Activated T-helper 9 cell treated with anti-CD3 and anti-CD28 coated beads, Interleukin-2, amount 50 U/mL, for 16 hours (primary cell): ENCODE measurements around the gene GLP1R.

ENCODE experiments used
- DNase-seq: peaks from one replicate; pipeline ENCODE4 v3.0.0-alpha.2; 2020; ENCODE audit warnings: low read depth

GLP1R gene

DNA sequence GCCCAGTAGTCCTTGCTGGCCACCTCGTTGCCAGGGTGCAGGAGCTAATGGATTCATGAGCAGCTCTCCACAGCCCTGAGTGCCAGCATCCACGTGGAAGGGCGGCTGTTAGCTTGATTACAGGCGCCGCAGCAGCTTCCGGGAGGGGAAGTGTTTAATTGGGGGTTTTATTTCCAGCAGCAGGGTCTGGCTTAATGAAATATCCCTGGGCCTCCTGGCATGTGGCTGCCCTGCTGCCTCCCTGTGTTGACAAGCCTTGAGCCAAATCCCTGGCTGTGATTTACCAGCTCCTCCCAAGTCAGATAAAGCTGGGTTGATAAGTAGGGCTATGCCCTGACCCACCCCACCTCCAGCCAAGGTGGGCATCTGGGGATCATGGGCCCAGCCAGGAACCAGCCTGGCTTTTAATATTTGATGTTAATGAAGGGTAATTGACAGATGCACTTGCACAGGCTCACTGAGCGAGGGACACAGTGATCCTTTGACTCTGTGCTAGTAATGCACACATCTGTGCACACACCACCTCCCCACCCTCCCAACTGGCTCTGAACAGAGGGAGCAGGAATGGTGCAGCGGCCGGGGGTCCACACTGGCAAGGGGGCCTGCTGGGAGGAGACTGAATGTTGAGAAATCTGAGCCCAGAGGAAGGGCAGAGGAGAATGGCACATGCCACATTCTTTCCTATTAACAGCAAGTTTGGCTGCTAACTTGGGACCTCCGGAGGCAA, 13.6 kb downstream of the GLP1R start:
- DNase-seq, result no peak

DNA sequence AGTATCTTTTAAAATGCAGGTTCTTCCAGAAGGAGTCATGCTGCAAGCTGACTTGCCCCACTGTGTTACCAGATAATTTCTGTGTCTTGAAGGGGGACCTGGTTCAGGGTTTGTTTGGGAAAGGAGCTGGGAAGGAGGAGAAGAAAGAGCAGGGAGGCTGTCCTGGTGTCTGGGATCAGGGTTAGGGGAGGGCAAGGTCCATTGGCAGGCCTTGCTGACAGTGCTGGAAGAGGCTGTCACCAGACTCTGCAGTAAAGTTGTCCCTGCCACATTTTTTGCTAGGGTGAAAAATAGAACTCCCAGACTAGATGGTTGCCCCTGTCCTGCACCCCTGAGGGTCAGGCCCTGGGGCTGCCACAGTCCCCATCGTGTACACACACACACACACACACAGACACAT, 14.9 kb downstream of the GLP1R start:
- no peak for DNase-seq

DNA sequence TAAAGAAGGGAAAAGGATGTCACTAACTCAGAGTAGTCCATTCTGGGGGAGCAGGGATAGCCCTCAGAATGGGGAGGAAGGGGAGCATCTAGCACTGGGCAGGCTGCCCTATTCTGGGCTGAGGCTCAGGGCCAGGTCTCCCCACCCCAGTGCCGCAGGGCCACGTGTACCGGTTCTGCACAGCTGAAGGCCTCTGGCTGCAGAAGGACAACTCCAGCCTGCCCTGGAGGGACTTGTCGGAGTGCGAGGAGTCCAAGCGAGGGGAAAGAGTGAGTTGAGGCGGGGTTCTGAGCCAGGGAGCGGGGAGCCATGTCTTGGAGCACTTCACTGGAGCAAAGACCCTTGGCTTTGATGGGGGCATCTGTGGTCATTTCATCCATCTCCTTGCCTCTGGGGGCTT, 17.0 kb downstream of the GLP1R start:
- DNase-seq, result no peak

DNA sequence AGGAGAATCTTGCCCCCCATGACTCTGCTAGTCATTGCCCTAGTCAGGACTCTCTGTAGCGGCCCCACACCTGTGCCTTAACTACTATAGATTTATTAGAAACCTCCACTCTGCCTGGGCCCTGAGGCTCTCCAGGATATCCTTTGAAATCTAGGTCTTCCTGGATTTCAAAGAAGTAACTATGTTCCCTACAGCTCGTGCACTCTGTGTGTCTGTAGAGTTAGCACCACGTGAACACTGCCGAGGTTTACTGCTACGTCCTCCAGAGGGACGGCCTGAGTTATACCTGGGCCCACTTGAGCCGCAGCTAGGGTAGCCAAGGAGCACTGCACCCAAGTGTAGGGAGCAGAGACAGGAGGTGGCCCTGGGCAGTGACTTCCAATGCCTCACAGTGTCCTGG, 19.8 kb downstream of the GLP1R start:
- DNase-seq, result no peak

DNA sequence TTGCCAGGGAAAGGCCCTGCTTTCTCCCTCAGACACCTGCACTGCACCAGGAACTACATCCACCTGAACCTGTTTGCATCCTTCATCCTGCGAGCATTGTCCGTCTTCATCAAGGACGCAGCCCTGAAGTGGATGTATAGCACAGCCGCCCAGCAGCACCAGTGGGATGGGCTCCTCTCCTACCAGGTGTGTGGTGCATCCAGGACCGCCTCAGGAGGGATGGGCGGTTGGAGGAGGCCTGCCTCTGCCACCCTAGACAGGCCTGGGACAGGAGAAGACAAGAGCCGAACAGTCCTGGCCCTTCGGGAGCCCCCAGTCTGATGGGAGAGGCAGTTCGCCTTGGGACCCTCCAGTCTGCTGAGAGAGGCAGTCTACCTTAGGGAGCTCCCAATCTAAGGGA, 24.2 kb downstream of the GLP1R start:
- no peak for DNase-seq

DNA sequence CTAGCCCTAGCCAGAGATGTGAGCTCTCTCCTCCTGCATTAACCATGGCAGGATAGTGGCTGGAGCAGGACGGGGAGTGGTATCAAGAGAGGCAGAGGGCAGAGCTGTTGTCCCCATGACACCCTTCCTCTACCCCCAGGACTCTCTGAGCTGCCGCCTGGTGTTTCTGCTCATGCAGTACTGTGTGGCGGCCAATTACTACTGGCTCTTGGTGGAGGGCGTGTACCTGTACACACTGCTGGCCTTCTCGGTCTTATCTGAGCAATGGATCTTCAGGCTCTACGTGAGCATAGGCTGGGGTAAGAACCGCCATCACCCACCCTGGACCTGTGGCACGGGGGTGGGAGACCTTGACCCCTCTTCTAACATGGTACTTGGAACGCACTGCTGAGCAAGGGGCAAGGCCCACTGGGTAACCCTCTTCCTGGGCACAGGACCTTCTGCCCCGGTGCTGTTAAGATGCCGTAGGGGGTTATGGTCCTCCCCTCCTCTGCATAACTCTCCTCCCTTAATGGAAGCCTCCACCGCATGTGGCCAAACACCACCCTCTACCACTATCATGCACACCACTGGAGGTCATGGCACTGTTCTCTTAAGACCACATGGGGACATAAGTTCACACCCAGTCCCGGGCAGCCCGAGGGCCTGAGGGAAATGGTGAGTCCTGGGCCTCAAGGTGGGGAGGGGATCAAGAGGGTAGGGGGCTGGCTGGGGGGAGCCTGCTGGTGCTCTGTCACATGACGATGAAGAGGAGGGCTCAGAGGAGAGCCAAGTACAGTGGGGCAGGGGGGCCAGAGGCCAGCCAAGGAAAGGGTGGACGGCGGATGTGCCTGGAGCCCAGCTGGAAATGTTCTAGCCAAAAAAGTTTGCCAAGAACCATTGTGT, 25.1 kb downstream of the GLP1R start:
- DNase-seq, result no peak

DNA sequence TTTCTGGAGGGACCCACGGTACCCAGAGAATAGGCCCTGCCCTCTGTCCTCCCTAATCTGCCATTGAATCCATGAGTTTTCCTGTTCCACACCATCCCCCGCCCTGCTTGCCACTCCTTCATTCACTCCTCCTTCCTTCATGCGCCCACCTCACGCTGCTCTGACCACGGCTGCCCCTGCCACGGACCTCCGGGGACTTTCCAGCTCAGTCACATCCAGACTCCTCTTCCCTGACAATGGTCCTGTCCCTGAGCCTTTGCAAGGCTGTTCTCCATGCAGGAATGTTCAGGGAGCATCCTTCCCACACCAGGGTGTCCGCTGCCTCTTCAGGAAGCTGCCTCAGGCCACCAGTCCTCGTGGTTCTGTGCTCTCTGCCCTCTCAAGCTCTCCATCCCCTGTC, 25.9 kb downstream of the GLP1R start:
- DNase-seq, result no peak

DNA sequence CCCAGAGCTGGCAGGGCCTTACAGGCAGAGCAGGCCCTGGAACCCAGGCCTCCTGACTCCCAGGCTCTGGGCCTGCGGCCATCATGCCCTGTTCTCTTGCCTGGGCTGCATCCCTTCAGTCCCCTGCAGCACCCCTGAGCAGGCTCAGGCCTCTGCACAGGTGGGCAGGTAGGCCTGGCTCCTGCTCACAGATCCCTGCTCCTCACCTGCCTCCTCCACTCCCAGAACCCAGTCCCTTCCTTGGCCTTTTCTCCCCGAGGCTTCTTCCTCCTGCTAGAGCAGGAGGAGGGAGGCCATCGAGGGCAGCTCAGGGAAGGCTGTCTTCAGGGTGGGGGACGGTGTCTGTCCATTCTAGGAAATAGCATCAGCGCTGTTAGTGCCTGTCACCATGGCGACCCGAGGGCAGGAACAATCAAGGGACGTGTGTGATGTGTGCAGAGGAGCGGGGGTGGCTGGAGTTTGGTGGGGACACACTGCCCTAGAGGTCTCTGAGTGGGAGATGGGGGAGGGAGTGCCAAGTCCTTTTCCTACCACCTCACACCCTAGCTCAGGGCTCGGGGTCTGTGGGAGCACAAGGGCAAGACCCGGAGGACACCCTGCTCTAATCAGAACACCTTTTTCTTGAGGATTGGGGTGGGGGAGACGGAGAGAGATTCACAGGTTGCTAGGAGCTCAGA, 26.6 kb downstream of the GLP1R start:
- no peak for DNase-seq

DNA sequence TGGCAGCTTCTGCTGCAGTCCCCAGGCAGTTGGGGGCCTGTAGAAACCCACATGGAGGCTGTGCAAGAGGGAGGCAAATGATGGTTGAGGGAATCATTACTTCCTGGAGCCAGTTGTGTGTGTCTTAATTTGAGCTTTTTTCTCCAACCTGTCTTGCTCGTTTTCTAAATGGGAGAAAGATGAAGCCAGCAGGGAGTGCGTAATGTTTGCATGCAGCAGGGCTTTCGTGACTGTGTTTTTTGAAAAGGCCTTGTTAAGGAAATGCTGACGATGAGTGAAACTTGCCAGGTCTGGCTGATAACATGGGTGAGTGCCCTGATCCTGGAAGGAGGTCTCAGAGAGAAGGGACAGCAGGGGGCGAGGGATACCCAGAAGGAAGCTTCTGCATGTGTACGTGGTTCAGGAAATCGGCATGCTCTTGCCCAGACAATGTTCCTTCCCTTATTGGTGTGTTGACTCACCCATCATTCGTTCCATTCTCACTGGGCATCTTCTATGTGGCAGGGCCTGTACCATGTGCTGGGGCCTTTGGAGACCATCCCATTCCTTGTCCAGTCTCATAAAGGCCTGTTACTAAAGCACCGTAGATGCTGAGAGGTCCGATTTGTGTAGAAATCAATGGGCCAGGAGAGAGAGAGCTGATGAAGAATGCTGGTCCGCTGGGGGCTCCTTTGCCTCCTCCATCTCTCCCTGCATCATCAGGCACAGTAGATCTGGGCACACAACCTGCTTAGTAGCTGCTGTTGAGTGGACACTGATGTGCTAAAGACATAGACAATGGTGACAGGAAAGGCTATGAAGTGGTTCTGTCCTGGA, 27.4 kb downstream of the GLP1R start:
- no peak for DNase-seq

DNA sequence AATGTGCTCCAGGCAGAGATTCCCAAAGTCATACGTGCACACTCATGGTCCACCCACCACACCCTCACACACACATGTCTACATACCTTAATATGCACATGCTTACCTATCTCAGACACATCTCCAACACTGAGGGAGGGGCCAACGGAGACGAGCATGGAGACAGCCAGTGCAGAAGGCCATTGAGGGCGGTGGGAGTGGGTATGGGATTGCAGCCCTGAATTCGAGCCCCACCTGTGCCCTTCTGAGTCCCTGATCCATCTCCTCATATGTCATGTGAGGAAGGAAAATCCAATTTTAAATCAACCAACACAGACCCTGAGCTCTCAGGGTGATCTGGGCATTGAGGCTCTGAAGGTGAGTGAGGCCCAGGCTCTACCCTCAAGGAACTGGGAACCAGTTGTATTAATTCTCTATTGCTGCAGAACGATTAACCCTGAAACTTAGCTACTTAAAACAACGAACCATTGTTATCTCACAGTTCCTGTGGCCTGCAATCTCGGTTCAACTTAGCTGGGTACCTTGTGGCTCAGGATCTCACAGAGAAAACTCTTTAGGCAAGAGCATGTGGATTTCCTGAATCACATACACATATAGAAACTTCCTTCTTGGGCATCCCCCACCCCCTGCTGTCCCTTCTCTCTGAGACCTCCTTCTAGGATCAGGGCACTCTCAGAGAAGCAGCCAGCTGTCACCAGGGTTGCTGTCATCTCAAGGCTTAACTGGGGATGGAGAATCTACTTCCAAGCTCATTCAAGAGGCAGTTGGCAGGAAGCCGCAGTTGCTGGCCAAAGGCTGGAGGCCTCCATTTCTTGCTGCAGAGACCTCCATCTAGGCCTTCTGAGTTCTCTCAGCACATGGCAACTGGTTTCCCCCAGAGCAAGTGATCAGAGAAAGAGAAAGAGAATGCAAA, 28.3 kb downstream of the GLP1R start:
- no peak for DNase-seq

DNA sequence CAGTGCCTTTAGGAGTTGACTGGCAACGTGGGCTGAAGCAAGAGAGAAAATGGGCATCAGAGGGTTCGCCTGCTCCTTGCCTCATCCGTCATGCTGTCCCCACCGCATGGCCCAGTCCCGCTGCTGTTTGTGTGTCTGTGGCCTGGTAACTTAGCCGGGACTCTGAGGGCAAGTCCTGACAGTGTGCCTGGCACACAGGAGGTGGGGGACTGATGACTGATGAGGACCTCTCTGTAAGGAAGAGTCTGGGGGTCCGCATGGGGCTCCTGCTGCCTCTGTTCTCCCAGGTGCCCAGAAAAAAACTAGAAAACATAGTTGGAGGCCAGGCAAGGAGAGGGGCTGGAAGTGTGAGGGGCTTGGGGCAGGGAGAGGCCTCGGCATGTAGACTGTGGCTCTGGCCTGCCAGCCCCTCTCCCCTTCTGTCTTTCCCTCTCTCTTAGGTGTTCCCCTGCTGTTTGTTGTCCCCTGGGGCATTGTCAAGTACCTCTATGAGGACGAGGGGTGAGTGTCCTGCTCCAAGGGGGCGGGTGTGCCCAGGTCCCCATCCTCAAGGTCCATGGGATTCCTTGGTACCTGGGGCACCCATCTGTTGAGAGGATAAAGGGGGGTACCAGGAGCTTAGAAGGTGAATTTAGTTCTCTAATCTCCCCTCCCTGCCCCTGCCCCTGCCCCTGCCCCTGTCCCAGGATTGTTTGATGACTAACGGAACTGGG, 29.5 kb downstream of the GLP1R start:
- no peak for DNase-seq

DNA sequence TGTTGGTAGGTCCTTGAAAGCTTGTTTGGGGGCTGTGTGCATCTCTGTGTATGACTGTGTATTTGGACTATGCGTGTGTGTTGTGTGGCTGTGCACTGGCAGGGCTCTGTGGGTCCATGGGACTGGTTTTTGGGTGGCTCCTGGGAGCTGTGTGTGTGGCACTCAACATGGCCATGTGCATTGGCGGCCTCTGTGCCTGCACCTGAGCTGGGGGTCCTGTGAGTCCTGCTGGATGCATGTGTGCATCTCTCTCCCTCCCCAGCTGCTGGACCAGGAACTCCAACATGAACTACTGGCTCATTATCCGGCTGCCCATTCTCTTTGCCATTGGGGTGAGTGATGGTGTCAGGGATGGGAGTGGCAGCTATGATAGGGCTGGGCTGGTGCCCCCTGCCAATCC, 30.1 kb downstream of the GLP1R start:
- no peak for DNase-seq

DNA sequence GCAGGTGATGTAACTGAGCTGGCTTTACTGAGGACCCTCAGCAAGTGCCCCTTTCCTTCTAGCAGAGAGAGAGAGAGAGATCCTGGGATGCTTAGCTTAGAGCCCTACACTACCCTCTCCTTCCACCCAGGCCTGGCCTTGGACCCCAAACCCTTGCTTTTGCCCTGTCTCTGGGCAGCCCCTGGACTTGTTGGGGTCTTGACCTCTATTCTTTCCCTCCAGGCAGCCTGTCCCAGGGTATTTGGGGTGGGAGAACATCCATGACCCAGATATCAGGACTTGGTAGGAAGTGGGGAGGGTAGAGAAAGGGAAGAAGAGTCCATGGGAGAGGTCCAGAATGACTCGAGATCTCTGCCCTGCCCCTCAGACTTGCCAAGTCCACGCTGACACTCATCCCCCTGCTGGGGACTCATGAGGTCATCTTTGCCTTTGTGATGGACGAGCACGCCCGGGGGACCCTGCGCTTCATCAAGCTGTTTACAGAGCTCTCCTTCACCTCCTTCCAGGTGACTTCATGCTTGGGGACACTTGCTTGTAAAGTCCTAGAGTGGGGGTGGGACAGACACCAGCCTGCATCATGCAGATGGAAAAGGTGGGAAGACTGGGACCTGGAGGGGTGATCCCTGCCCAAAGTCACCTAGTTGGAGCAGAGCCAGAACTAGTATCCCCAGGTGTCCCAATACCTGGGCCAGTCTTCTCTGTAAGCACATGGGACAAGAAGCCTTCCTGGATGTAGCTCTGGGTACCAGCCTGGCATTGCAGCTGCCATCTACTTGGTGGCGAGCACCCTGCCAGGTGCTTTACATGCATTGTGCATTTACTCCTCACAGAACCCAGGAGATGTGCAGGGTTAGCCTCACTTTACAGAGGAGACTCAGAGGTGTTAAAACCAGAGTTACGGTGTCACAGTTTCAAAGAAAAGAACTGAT, 30.9 kb downstream of the GLP1R start:
- no peak for DNase-seq

DNA sequence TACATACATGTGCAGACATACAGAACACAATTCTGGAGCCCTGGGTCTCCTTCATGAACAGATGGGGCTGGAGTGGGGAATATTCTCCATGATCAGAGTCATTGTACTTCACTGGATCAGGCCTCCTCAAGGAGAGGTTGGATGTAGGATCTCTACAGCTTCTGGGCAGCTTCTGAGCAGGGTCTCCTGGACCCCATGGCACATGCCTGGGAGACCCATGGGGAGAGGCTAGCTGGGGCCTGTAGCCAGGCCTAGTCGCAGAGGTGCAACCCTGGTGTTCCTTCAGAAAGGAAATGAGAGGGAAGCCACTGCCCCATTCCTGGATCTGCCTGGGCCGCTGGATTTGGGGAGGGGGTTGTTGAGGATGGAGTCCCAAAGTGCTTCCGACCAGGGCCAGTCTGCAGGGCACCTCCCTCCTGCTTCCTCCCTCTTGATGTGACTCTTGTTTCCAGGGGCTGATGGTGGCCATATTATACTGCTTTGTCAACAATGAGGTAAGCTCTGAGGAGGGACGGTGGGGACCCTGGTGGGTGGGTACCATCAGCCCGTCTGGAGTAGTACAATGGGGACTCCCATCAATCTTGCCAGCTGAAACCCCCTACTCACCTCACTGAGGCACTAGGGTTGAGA, 31.8 kb downstream of the GLP1R start:
- no peak for DNase-seq

DNA sequence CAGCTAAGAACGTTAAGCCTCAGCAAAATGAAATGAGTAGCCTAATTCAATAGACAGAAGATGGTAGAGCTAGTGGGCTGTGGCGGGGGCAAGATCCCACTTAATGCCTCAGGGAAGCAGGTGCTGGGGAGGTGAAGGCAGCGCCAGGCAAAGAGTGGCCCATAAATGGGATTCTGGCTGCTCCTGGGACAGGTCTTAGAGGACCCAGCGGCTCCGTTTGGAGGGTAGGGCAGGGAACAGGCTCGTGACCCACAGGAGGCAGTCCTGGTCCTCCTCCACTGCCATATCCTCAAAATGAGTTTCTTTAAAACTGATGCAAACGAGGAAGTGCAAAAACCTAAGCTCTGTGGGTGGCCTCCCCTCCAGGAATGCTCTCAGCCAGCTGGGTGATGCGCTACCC, 33.7 kb downstream of the GLP1R start:
- DNase-seq, result no peak

DNA sequence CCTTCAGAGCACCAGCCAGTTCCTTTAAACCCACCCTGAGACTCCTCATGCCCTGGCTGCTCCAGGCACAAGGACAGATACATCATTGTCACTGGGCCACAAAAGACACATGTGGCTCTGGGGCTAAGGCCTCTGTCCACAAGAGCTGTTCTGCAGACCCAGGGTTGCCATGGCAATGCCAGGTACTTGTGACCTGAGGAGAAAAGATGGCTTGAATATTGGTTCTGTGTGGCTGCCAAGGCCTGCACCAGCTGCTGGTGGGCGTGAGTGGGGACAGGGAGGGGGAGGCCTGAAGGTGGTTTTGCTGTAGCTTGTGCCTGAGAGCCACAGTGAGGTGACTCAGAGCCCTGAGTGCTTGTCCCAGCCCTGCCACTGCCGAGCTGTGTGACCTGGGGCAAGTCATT, 34.7 kb downstream of the GLP1R start:
- DNase-seq, result no peak

DNA sequence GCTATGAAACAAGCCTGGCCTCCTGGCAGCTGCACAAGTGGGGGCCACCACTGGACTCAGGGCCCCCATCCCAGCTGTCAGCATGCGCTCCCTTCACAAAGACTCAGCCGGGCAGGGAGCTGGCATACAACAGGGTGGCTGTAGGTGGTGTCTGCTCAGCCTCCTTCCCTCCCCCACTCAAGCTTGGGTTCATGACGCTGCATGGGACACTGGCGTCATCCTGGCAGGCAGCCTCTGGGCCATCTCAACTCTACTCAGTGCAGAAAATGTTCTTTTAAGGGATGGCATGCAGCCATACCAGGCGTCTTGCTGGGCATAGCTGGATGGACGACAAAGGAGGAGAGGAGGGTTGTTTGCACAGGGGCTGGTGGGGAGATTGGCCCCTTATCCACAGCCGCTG, 35.9 kb downstream of the GLP1R start:
- DNase-seq, result no peak

DNA sequence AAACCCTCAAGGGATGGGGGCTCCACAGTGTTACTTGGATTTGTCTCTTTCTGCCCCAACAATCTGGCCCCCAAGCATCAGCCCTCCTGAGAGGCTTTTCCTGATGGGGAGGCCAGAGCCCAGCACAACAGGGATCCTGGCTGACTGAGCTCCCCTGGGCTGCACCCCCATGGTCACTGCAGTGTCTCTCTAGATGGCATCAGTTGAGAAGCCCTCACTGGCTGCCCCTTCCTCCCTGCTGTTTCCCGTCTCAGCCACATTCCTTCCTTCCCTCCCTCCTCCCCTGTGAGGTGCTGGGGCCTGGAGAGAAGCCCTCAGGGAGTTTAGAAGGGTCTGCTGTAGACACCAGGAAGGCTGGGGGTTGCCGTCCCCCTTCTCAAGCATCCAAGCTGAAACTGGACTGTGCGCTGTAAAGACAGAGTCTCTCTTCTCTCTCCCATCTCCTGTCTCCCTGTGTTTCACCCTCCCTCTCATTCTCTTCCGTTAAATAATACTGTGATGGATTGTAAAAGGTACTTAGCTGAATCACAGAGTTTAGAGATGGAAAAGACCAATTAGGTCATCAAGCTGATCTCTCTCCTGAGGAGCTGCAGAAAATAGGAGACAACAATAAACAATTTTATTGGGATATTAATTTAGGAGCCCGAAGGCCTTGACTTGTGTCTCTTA, 36.7 kb downstream of the GLP1R start:
- no peak for DNase-seq
